Suppressor macrophage treated with lipopolysaccharide for 4 hours (primary cell): Measurements from ENCODE around the gene FERMT2.
A peak's percentile ranks its signal among the peaks of the same experiment; 100 is the strongest.

Experiments
- DNase-seq: peaks from one replicate; pipeline ENCODE4 v3.0.0-alpha.2; 2020

The FERMT2 gene

GRCh38 chr14:52860209-52860608 is 90.6 kb downstream of the FERMT2 start:
- DNase-seq, result no peak

- no peak for DNase-seq
These were observed 94.7 kb downstream of the FERMT2 start for GRCh38 chr14:52856139-52856538.

GRCh38 chr14:52853522-52853854 is 97.4 kb downstream of the FERMT2 start:
- DNase-seq, result no peak

GRCh38 chr14:52852810-52853521 is 97.9 kb downstream of the FERMT2 start:
- DNase-seq, result no peak

GRCh38 chr14:52850451-52850909 is 100.4 kb downstream of the FERMT2 start:
- DNase-seq, result no peak

GRCh38 chr14:52848626-52849025 is 102.2 kb downstream of the FERMT2 start:
- no peak for DNase-seq

- DNase-seq, result no peak
These were observed 104.3 kb downstream of the FERMT2 start for GRCh38 chr14:52846591-52846990.

- DNase-seq, result no peak
These were observed 105.8 kb downstream of the FERMT2 start for GRCh38 chr14:52845081-52845480.

GRCh38 chr14:52844262-52845060 is 106.4 kb downstream of the FERMT2 start:
- peak; percentile 17 for DNase-seq

- DNase-seq, result peak; percentile 51
These were observed 110.0 kb downstream of the FERMT2 start for GRCh38 chr14:52840877-52841276.

- DNase-seq, result no peak
These were observed 113.4 kb downstream of the FERMT2 start for GRCh38 chr14:52837451-52837850.

GRCh38 chr14:52836063-52836462 is 114.8 kb downstream of the FERMT2 start:
- no peak for DNase-seq

- DNase-seq, result no peak
These were observed 115.5 kb downstream of the FERMT2 start for GRCh38 chr14:52835122-52835903.

- no peak for DNase-seq
These were observed 116.4 kb downstream of the FERMT2 start for GRCh38 chr14:52834440-52834842.

GRCh38 chr14:52833891-52834290 is 117.0 kb downstream of the FERMT2 start:
- DNase-seq, result no peak

GRCh38 chr14:52829527-52830185 is 121.2 kb downstream of the FERMT2 start:
- no peak for DNase-seq

- DNase-seq, result no peak
These were observed 123.4 kb downstream of the FERMT2 start for GRCh38 chr14:52827426-52827825.

- no peak for DNase-seq
These were observed 125.8 kb downstream of the FERMT2 start for GRCh38 chr14:52825085-52825484.

- DNase-seq, result no peak
These were observed 126.4 kb downstream of the FERMT2 start for GRCh38 chr14:52824462-52824861.

- DNase-seq, result no peak
These were observed 129.0 kb downstream of the FERMT2 start for GRCh38 chr14:52821805-52822250.

GRCh38 chr14:52808101-52808500 is 142.7 kb downstream of the FERMT2 start:
- no peak for DNase-seq
